GM21367 (cell line): Measurements from ENCODE around the gene GSC.
"Not testable (repeated sequence)": the region's sequence is repeated elsewhere in the genome, so short reads cannot be mapped to it uniquely, and the experiment has no call there.

ENCODE experiments used
- ATAC-seq: cut with Tn5 transposase; IDR thresholded peaks from one replicate; pipeline ENCODE4 v1.9.1; 2021; ENCODE audit not compliant: unreplicated experiment

Gene GSC

DNA sequence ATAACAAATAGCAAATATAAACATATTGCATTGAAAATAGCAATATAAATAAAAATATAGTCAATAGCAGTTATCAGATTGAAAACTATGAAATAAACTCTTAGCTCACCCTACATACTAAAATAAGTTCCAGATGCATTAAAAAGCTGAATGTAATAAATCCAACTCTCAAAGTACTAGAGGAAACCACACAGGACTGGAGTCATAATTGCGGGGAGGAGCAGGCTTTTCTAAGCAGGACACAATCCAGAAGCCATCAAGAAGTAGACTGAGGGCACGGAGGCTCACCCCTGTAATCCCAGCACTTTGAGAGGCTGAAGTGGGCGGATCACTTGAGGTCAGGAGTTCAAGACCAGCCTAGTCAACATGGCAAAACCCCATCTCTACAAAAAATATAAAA, 22.2 kb downstream of the GSC start:
- no peak for ATAC-seq

DNA sequence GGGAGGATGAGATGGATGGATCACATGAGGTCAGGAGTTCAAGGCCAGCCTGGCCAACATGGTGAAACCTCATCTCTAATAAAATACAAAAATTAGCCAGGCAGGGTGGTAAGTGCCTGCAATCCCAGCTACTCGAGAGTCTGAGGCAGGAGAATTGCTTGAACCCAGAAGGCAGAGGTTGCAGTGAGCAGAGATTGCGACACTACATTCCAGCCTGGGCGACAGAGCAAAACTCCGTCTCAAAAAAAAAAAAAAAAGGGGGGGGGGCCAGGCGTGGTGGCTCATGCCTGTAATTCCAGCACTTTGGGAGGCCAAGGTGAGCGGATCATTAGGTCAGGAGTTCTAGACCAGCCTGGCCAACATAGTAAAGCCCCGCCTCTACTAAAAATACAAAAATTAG, 22.8 kb downstream of the GSC start:
- not testable (repeated sequence) for ATAC-seq

DNA sequence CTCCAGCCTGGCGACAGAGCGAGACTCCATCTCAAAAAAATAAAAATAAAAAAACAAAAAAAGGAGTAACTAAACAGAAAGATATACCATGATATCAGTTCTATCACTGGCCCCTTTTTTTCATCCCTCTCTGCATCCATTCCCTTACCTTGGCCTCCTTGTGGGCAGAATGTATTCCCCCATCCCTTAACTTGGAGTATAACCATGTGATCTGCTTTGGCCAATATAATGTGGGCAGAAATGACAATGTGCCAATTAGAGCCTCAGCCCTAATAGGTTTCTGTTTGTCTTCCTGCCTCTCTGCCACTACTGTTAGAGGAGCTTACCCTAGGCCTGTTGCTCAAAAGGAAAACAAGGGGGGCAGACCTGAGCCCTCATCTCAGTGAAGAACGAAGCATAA, 23.8 kb downstream of the GSC start:
- no peak for ATAC-seq

DNA sequence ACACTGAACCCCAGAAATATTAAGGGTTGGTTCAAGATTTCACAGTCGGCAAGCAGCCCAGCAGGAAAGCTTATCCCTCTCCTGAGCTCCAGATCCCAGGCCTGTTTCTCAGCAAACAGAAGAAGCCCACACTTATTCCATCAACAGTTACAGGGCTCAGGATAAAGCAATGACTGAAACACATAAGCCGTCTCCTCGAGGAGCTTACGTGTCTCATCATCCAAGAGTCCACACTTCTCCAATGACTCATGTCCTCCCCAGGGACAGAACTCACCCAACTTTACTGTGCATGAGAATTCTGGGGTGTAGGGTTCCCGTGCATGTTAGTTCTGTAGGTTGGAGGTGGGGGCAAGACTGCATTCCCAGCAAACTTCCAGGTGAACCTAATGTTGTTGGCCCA, 31.2 kb downstream of the GSC start:
- no peak for ATAC-seq

DNA sequence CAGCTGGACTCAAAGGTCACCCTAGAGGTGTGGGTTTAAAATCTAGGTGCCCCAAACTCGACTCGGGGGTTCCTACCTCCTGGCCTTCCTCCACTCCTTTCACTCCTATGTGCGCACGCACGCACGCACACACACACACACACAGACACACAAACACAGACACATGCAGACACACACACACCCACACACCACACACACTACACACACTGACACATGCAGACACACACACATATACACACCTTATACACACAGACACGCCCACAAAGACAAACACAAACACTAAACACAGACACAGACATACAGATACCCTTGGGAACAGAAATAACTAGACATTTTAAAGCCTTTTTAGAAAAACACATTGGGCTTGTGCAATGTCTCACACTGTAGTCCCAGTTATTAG, 31.8 kb downstream of the GSC start:
- no peak for ATAC-seq

DNA sequence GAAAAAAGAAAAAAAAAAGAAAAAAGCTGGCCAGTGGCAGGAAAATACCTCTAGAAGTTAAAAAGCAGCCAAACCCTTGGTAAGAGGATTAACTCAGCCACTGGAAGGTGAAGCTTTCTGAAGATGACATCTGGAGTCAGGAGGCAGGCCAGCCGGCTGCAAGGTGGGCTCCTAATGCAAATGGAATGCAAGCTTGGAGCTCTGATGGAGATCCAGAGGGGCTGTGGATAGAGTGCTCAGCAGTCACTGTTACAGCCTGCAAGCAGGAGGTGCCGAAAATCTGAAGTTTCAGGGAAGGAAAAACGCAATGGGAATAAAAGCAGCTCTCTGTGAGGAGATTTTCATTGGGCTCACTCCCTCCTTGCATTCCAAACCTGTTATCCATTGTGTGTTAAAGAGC, 41.0 kb downstream of the GSC start:
- ATAC-seq = no peak

DNA sequence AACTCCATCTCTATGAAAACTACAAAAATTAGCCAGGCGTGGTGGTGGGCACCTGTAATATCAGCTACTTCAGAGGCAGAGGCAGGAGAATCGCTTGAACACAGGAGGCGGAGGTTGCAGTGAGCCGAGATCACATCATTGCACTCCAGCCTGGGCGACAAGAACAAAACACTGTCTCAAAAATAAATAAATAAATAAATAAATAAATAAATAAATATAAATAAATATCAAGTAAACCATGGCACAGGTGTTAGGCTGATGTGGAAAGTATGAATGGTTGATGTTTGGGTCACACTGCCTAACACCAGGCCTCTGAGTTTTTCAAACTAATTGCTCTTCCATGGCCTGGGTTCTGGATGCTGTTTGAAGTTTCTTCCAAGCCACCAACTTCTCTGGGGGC, 41.5 kb downstream of the GSC start:
- not testable (repeated sequence) for ATAC-seq

DNA sequence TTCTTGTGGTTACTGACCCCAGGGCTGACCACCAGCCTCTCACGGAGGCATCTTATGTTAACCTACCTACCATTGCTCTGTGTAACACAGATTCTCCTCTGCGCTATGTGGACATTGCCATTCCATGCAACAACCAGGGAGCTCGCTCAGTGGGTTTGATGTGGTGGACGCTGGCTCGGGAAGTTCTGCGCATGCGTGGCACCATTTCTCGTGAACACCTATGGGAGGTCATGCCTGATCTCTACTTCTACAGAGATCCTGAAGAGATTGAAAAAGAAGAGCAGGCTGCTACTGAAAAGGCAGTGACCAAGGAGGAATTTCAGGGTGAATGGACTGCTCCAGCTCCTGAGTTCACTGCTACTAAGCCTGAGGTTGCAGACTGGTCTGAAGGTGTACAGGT, 43.3 kb downstream of the GSC start:
- not testable (repeated sequence) for ATAC-seq

DNA sequence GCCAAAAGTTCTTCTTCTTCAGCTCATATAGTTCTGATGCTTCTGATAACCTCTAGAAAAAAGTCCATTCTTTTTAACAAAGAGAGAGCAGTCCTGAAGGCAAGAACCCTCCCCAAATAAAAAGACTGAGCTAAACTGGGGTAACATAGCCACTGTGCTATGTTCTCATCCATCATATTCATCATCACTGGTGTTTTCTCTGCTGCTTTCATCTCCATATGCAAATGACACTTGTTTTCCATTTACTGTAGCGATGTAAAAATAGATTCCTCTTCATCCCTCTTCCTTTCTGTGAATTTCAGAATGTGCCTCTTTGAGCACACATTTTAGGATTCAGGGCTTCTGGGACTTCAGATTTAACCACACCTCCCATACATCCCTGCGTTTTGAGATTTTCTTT, 44.9 kb downstream of the GSC start:
- ATAC-seq = no peak

DNA sequence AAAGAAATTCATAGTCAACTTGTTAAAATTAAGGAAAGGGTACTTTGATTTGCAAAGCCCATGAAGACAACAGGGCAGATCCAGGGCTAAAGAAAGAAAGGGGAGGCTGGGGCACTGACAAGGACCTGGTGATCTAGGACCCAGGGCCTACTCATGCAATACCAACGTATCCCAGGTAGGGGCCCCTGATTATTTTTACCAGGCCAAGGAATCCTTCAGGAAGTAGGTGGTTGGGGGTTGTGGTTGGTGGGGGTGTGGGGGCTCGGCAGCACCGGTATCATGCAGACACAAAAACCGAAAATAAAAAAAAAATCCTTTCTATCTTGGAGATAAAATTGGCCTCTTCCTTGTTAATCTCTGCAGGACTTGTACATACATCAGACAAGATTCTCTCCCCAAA, 47.5 kb downstream of the GSC start:
- ATAC-seq = no peak
